Liver (tissue), 9 donors: Measurements from ENCODE around the gene JAK1. TPM values are rescaled to one million over a fixed set of nuclear protein-coding genes. Genes with fewer than 3 reads are reported as not detected.
A peak's percentile ranks its signal among the peaks of the same experiment; 100 is the strongest.

ENCODE experiments used
- DNase-seq: peaks from one replicate; pipeline ENCODE4 v3.0.0-alpha.2; 2017; ENCODE audit warnings: low spot score
- H3K27ac ChIP-seq, 2 donors: one replicate each; pipeline ENCODE4 v1.7.0; 2013; ENCODE audit warnings: inconsistent platforms in 2 of 2, low read length in 2 of 2, control low read depth in 1 of 2, low read depth in 1 of 2, mild to moderate bottlenecking in 1 of 2
- H3K27me3 ChIP-seq, 4 donors: one replicate each; pipeline versions ENCODE4 v1.6.1 to v1.7.0; 2013; ENCODE audit warnings: low read length in 3 of 4, inconsistent platforms in 1 of 4, mild to moderate bottlenecking in 1 of 4, moderate library complexity in 1 of 4; ENCODE audit not compliant: control insufficient read depth in 4 of 4, insufficient read depth in 4 of 4
- H3K36me3 ChIP-seq, 4 donors: one replicate each; pipeline versions ENCODE4 v1.6.1 to v1.7.0; 2013; ENCODE audit warnings: low read length in 3 of 4, mild to moderate bottlenecking in 3 of 4, low read depth in 1 of 4, moderate library complexity in 1 of 4; ENCODE audit not compliant: control insufficient read depth in 4 of 4, insufficient read depth in 3 of 4
- H3K4me1 ChIP-seq, 4 donors: one replicate each; pipeline versions ENCODE4 v1.6.1 to v1.7.0; 2013; ENCODE audit warnings: low read length in 3 of 4, mild to moderate bottlenecking in 3 of 4, moderate library complexity in 1 of 4; ENCODE audit not compliant: control insufficient read depth in 4 of 4, insufficient read depth in 4 of 4
- H3K4me3 ChIP-seq, 3 donors: one replicate each; pipeline versions ENCODE4 v1.6.1 to v1.7.0; 2013; ENCODE audit warnings: low read length in 3 of 3, control low read depth in 1 of 3, low read depth in 1 of 3, mild to moderate bottlenecking in 1 of 3
- H3K9ac ChIP-seq, 2 donors: one replicate each; pipeline ENCODE4 v1.7.0; 2013; ENCODE audit warnings: low read length in 2 of 2, mild to moderate bottlenecking in 2 of 2, moderate library complexity in 2 of 2, control low read depth in 1 of 2, low read depth in 1 of 2
- H3K9me3 ChIP-seq, 4 donors: one replicate each; pipeline versions ENCODE4 v1.6.1 to v1.7.0; 2013; ENCODE audit warnings: low read length in 3 of 4; ENCODE audit not compliant: control insufficient read depth in 4 of 4
- EGR1 ChIP-seq, 2 donors: IDR thresholded peaks; 2 replicates each; pipeline ENCODE4 v1.6.1; 2016 to 2018; ENCODE audit warnings: antibody characterized with exemption in 2 of 2, low read depth in 2 of 2
- FOXA1 ChIP-seq: IDR thresholded peaks from 2 replicates; pipeline ENCODE4 v1.6.1; 2016; ENCODE audit warnings: antibody characterized with exemption
- FOXA2 ChIP-seq: IDR thresholded peaks from 2 replicates; pipeline ENCODE4 v1.6.1; 2016; ENCODE audit warnings: antibody characterized with exemption
- GABPA ChIP-seq, 2 donors: IDR thresholded peaks in 1 of 2; conservative IDR thresholded peaks in 1 of 2; 2 replicates each; pipeline ENCODE4 v1.6.1; 2016; ENCODE audit warnings: antibody characterized with exemption in 2 of 2, mild to moderate bottlenecking in 1 of 2, moderate library complexity in 1 of 2
- HNF4A ChIP-seq, 2 donors: conservative IDR thresholded peaks; 2 replicates each; pipeline ENCODE4 v1.6.1; 2016; ENCODE audit warnings: antibody characterized with exemption in 2 of 2, mild to moderate bottlenecking in 2 of 2
- RAD21 ChIP-seq, 2 donors: IDR thresholded peaks; 2 replicates each; pipeline ENCODE4 v1.6.1; 2016; ENCODE audit warnings: antibody characterized with exemption in 2 of 2, mild to moderate bottlenecking in 2 of 2
- RXRA ChIP-seq, 2 donors: IDR thresholded peaks; 2 replicates each; pipeline ENCODE4 v1.6.1; 2017 to 2018; ENCODE audit warnings: antibody characterized with exemption in 2 of 2, mild to moderate bottlenecking in 1 of 2
- SP1 ChIP-seq: IDR thresholded peaks from 2 replicates; pipeline ENCODE4 v1.6.1; 2018; ENCODE audit warnings: antibody characterized with exemption, mild to moderate bottlenecking
- WGBS: extraction: QIAGEN DNeasy Blood & Tissue Kit; methylation state at CpG from one replicate; pipeline ENCODE4 v1.1.7; 2013; 5-methylcytosine and 5-hydroxymethylcytosine counted together
- polyA plus RNA-seq, 2 donors: library from polyadenylated mRNA; stranded (reverse) in 1 of 2; unstranded in 1 of 2; fragments of 200-250 nt in 1 of 2; fragments of >200 nt in 1 of 2; fragmentation: Nextera tagmentation in 1 of 2; extraction: Ambion mirVana in 1 of 2; gene quantifications; one replicate each; pipeline versions ENCODE4 v1.2.1 to v1.2.3, GENCODE V29; 2013 to 2015
- total RNA-seq, 2 donors: library from RNA; depleted of rRNA; stranded (reverse); fragments of >200 nt; gene quantifications; one replicate each; pipeline ENCODE4 v1.2.3, GENCODE V29; 2014
- TF ChIP-seq, protein P1 (sequence below): fragments of 150-350 bp; IDR thresholded peaks from 2 replicates; pipeline ENCODE4 v1.5.1; 2017; ENCODE audit warnings: improper control_type of control experiment, low read depth, low read length; ENCODE audit not compliant: missing input control
- TF ChIP-seq, protein P2 (sequence below): IDR thresholded peaks from 2 replicates; pipeline ENCODE4 v1.6.1; 2016; ENCODE audit warnings: antibody characterized with exemption
- TF ChIP-seq, protein P3 (sequence below): IDR thresholded peaks from 2 replicates; pipeline ENCODE4 v1.6.1; 2016; ENCODE audit warnings: antibody characterized with exemption, mild to moderate bottlenecking
- TF ChIP-seq, protein P4 (sequence below): IDR thresholded peaks from 2 replicates; pipeline ENCODE4 v1.6.1; 2016; ENCODE audit warnings: antibody characterized with exemption
- TF ChIP-seq, protein P5 (sequence below): IDR thresholded peaks from 2 replicates; pipeline ENCODE4 v1.6.1; 2016; ENCODE audit warnings: antibody characterized with exemption
- donor health status: healthy.
- donor health status: healthy.
- donor health status: healthy.
- donor health status: healthy.
- donor health status: healthy.

JAK1 gene
- total and polyA plus RNA-seq, 4 donors, result 24.1 to 68.6 (median 34.5) TPM

DNA sequence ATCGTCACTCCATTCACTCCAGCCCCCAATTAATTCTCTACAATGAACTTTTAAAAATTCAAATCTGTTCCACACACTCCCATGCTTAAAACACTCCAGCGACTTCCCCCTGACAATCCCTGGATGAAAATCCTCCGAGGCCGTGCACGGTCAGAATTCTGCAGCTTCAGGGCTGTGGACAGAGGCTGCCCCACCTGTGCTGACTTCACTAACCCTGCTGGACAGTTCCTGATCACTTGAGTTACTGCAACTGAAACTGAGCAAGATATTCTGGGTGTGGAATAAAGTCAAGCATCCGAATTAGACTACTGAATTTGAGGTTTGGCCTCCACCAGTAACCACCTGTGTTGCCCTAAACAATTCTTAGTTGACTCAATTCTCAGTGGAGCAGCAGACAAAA, 1.0 kb upstream of the JAK1 start:
- Histone ChIP-seq H3K9me3 (no peaks in the 10 kb centered on the region), H3K4me1 (peaks cover 5 to 17% (median 12%) of the 10 kb centered on the region in 4 donors), H3K9ac (no peak overlapping the region), H3K27me3 (no peaks in the 10 kb centered on the region), H3K36me3 (no peaks in the 10 kb centered on the region), H3K27ac (peak overlapping the region in 1 of 2 donors; percentile 91), H3K4me3 (no peak overlapping the region)
- DNase-seq, result no peak
- TF ChIP-seq FOXA1, result no peak
- TF ChIP-seq, protein P1, sequence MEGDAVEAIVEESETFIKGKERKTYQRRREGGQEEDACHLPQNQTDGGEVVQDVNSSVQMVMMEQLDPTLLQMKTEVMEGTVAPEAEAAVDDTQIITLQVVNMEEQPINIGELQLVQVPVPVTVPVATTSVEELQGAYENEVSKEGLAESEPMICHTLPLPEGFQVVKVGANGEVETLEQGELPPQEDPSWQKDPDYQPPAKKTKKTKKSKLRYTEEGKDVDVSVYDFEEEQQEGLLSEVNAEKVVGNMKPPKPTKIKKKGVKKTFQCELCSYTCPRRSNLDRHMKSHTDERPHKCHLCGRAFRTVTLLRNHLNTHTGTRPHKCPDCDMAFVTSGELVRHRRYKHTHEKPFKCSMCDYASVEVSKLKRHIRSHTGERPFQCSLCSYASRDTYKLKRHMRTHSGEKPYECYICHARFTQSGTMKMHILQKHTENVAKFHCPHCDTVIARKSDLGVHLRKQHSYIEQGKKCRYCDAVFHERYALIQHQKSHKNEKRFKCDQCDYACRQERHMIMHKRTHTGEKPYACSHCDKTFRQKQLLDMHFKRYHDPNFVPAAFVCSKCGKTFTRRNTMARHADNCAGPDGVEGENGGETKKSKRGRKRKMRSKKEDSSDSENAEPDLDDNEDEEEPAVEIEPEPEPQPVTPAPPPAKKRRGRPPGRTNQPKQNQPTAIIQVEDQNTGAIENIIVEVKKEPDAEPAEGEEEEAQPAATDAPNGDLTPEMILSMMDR, result no peak
- TF ChIP-seq, protein P2, sequence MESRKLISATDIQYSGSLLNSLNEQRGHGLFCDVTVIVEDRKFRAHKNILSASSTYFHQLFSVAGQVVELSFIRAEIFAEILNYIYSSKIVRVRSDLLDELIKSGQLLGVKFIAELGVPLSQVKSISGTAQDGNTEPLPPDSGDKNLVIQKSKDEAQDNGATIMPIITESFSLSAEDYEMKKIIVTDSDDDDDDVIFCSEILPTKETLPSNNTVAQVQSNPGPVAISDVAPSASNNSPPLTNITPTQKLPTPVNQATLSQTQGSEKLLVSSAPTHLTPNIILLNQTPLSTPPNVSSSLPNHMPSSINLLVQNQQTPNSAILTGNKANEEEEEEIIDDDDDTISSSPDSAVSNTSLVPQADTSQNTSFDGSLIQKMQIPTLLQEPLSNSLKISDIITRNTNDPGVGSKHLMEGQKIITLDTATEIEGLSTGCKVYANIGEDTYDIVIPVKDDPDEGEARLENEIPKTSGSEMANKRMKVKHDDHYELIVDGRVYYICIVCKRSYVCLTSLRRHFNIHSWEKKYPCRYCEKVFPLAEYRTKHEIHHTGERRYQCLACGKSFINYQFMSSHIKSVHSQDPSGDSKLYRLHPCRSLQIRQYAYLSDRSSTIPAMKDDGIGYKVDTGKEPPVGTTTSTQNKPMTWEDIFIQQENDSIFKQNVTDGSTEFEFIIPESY, result no peak
- TF ChIP-seq EGR1 (IDR thresholded peaks at IDR 0.05; ENCODE audit: low read depth in 2 of 2), result no peak
- no peak for TF ChIP-seq RXRA (IDR thresholded peaks at IDR 0.05)
- TF ChIP-seq FOXA2, result no peak
- TF ChIP-seq RAD21 (IDR thresholded peaks at IDR 0.05), result peak; percentile 8 to 38
- TF ChIP-seq SP1, result no peak
- no peak for TF ChIP-seq HNF4A (conservative IDR thresholded peaks at IDR 0.05)
- TF ChIP-seq, protein P3, sequence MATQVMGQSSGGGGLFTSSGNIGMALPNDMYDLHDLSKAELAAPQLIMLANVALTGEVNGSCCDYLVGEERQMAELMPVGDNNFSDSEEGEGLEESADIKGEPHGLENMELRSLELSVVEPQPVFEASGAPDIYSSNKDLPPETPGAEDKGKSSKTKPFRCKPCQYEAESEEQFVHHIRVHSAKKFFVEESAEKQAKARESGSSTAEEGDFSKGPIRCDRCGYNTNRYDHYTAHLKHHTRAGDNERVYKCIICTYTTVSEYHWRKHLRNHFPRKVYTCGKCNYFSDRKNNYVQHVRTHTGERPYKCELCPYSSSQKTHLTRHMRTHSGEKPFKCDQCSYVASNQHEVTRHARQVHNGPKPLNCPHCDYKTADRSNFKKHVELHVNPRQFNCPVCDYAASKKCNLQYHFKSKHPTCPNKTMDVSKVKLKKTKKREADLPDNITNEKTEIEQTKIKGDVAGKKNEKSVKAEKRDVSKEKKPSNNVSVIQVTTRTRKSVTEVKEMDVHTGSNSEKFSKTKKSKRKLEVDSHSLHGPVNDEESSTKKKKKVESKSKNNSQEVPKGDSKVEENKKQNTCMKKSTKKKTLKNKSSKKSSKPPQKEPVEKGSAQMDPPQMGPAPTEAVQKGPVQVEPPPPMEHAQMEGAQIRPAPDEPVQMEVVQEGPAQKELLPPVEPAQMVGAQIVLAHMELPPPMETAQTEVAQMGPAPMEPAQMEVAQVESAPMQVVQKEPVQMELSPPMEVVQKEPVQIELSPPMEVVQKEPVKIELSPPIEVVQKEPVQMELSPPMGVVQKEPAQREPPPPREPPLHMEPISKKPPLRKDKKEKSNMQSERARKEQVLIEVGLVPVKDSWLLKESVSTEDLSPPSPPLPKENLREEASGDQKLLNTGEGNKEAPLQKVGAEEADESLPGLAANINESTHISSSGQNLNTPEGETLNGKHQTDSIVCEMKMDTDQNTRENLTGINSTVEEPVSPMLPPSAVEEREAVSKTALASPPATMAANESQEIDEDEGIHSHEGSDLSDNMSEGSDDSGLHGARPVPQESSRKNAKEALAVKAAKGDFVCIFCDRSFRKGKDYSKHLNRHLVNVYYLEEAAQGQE, result peak; percentile 90
- WGBS, result 63% methylated on average over 6 of the region's 6 CpGs

DNA sequence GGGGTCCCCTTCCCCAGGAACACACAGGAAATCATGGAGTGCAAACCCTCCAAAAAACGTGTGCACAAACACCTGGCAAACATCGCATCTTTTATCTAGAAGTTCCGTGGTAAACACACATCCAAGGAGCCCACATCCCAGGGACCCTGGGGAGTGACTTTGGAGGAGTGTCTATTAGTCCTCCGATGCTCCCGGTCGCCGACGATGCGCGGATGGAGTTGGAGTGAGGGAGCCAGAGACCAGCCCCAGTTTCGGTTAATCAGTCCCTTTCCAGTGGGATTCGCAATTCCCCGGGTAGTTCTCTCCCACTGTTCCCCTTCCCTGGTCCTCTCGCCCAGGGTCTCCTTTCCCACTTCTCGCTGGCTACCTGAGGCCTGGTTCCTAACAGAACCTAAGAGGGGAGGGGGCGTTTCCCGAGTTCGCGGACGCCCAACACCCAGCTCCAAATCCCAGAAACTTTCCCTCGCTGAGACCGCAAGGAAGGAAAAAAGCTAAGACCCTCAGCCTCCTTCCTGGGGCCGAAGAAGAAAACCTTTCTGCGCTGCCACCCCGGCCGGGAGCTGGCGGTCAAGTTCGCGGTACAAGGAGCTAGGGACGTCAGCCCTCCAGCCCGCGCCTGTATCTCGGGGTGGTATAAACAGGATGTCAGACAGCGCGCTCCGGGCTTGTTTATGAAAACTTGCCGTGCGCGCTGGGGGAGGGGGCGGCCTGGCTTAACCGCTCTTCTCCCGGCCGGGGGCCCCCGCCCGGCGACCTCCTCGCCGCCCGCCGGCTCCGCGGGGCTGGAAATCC, 787 bp downstream of the JAK1 start:
- no peaks in the 10 kb centered on the region for H3K36me3 ChIP-seq
- no peaks in the 10 kb centered on the region for H3K9me3 ChIP-seq
- DNase-seq, result peak; percentile 64
- TF ChIP-seq, protein P3, result no peak
- TF ChIP-seq FOXA2 (no peak), GABPA (IDR thresholded peaks at IDR 0.05 in 1 of 2, conservative IDR thresholded peaks at IDR 0.05 in 1 of 2) (no peak), RXRA (IDR thresholded peaks at IDR 0.05) (no peak), RAD21 (IDR thresholded peaks at IDR 0.05) (peak; percentile 11 to 29), FOXA1 (no peak), HNF4A (conservative IDR thresholded peaks at IDR 0.05) (no peak)
- TF ChIP-seq, protein P4, sequence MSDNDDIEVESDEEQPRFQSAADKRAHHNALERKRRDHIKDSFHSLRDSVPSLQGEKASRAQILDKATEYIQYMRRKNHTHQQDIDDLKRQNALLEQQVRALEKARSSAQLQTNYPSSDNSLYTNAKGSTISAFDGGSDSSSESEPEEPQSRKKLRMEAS, result no peak
- TF ChIP-seq, protein P5, sequence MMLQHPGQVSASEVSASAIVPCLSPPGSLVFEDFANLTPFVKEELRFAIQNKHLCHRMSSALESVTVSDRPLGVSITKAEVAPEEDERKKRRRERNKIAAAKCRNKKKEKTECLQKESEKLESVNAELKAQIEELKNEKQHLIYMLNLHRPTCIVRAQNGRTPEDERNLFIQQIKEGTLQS, result no peak
- peak overlapping the region; percentile 80 to 92 (median 85) for H3K4me3 ChIP-seq
- H3K27me3 ChIP-seq, result no peaks in the 10 kb centered on the region
- H3K27ac ChIP-seq, result peak overlapping the region; percentile 91 to 92
- peak overlapping the region; percentile 89 to 94 for H3K9ac ChIP-seq
- H3K4me1 ChIP-seq, result peaks cover 5 to 28% (median 12%) of the 10 kb centered on the region in 4 donors
- under 1% methylated on average over 52 of the region's 52 CpGs for WGBS
